Activated CD4-positive, alpha-beta T cell treated with anti-CD3 and anti-CD28 coated beads, Interleukin-2, amount 50 U/mL, for 48 hours (primary cell): ENCODE results near the gene PDZD2.
"Not testable (repeated sequence)": the region's sequence is repeated elsewhere in the genome, so short reads cannot be mapped to it uniquely, and the experiment has no call there.

Source experiments
- DNase-seq, 2 experiments: peaks; one replicate each; pipeline ENCODE4 v3.0.0-alpha.2; 2020

The PDZD2 gene

GRCh38 chr5:31692561-31693221 is 53.8 kb downstream of the PDZD2 start:
- DNase-seq: no peak

- no peak for DNase-seq
Measured at GRCh38 chr5:31698673-31699072, 59.7 kb downstream of the PDZD2 start.

GRCh38 chr5:31701642-31702299 is 62.8 kb downstream of the PDZD2 start:
- DNase-seq: no peak

GRCh38 chr5:31702712-31703111 is 63.8 kb downstream of the PDZD2 start:
- DNase-seq: no peak

GRCh38 chr5:31703757-31704156 is 64.8 kb downstream of the PDZD2 start:
- no peak for DNase-seq

GRCh38 chr5:31706186-31706585 is 67.3 kb downstream of the PDZD2 start:
- DNase-seq: no peak

- DNase-seq: no peak
Measured at GRCh38 chr5:31707329-31707728, 68.4 kb downstream of the PDZD2 start.

- DNase-seq: no peak
Measured at GRCh38 chr5:31708089-31708488, 69.2 kb downstream of the PDZD2 start.

- DNase-seq: no peak
Measured at GRCh38 chr5:31711363-31711762, 72.4 kb downstream of the PDZD2 start.

- no peak for DNase-seq
Measured at GRCh38 chr5:31711935-31712592, 73.1 kb downstream of the PDZD2 start.

GRCh38 chr5:31717561-31717960 is 78.6 kb downstream of the PDZD2 start:
- DNase-seq: no peak

- no peak for DNase-seq
Measured at GRCh38 chr5:31720004-31720403, 81.1 kb downstream of the PDZD2 start.

GRCh38 chr5:31720811-31721345 is 81.9 kb downstream of the PDZD2 start:
- no peak for DNase-seq

- DNase-seq: no peak
Measured at GRCh38 chr5:31722111-31722510, 83.2 kb downstream of the PDZD2 start.

- DNase-seq: no peak
Measured at GRCh38 chr5:31725996-31726395, 87.1 kb downstream of the PDZD2 start.

GRCh38 chr5:31726952-31727351 is 88.0 kb downstream of the PDZD2 start:
- DNase-seq: no peak

GRCh38 chr5:31728039-31728438 is 89.1 kb downstream of the PDZD2 start:
- DNase-seq: no peak

GRCh38 chr5:31728806-31729205 is 89.9 kb downstream of the PDZD2 start:
- DNase-seq: not testable (repeated sequence)

- DNase-seq: no peak
Measured at GRCh38 chr5:31730139-31730538, 91.2 kb downstream of the PDZD2 start.

- no peak for DNase-seq
Measured at GRCh38 chr5:31731016-31731415, 92.1 kb downstream of the PDZD2 start.

- no peak for DNase-seq
Measured at GRCh38 chr5:31731710-31732301, 92.9 kb downstream of the PDZD2 start.

- not testable (repeated sequence) for DNase-seq
Measured at GRCh38 chr5:31732821-31733220, 93.9 kb downstream of the PDZD2 start.

- no peak for DNase-seq
Measured at GRCh38 chr5:31733371-31733770, 94.4 kb downstream of the PDZD2 start.

- no peak for DNase-seq
Measured at GRCh38 chr5:31736127-31736526, 97.2 kb downstream of the PDZD2 start.
